ENCODE measurements around the gene RCSD1.

Gene RCSD1

DNA sequence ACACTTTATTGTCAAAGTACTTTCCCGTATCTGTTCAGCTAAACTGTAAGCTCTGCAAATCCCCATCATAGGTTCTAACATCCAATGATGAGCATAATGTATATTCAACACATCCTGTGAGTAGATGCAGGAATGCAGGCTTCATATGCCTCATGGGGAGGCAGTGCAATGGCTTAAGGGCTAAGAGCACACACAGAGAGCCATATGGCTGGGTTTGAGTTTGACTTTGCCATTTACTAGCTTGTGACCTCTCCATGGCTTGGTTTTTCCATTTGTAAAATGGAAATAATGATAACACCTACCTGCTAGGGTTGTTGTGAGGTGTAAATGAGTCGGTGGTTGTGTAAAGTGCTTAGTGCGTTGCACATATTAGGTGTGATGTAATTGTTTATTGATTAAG is 13.4 kb downstream of the RCSD1 start:
- DNase-seq, result peak; percentile 5

DNA sequence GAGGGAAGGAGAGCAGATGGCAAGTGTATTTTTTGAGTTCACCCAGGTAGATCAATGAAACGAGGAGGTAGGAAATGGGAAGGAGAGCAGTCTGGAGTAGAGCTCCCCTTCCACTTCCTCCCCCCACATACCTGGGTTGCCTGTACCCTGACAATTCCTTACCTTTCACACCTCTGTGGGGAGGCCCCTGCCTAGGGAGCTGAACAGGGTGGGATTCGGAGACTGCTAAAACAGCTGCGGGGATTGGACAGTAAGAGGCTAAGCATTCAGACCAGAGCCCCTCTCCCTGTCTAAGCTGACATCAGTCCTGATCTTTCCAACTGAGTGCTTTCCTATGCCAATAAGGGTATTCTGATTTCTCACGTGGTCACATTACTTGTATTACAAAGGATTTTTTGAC is 14.5 kb downstream of the RCSD1 start:
- peak; percentile 55 for DNase-seq

DNA sequence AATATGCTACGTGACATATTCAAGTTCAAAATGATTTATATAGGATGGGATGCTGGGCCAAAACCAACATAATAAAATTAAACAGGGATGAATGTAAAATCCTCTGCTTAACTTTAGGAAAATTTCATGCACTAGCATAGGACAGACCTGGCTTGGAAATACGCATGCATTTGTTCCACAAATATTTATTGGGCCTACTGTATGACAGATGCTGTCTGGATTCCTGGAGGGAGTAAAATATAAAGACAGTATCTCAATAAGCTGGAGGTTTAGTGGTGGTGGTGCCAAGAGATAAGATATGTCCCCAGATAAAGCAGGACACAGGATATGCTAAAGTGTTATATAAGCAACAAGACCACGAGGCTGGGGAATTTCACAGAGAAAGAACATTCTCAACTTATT is 15.1 kb downstream of the RCSD1 start:
- DNase-seq, result no peak

DNA sequence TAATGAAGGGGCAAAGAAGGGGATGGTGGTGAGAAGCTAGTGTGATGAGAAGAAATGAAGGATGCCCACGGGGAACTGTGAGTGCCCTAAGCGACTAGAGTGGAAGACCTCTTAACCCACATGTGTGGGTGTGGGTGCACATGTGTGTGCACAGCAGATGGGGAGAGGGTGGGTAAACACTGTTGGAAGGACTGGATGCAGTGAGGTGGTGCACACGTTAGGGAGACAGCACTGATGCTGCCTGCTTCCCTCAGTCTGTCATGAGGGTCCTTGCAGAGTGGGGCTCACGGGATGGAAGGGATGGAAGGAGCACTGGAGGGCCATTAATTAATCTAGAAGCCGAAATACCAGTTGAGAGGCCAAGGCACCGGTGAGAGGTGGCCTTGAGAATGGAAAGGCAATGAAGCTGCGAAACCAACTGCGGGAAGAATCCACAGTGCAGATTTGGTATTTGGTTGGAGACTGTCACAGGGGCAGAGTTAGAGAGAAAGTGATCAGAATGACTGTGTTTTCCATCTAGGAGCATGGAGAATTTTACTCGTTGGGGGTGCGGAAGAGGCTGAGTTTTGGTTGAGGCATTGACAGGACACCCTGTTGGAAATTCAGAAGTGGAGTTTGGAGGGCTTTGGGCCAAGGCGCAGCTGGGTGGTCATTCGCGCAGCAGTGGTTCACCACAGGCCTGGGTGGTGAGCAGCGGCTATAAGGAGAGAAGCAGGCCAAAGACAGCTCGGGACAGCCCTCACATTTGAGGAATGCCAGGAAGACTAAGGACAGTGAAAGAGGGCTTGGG is 15.8 kb downstream of the RCSD1 start:
- peak; percentile 54 for DNase-seq

DNA sequence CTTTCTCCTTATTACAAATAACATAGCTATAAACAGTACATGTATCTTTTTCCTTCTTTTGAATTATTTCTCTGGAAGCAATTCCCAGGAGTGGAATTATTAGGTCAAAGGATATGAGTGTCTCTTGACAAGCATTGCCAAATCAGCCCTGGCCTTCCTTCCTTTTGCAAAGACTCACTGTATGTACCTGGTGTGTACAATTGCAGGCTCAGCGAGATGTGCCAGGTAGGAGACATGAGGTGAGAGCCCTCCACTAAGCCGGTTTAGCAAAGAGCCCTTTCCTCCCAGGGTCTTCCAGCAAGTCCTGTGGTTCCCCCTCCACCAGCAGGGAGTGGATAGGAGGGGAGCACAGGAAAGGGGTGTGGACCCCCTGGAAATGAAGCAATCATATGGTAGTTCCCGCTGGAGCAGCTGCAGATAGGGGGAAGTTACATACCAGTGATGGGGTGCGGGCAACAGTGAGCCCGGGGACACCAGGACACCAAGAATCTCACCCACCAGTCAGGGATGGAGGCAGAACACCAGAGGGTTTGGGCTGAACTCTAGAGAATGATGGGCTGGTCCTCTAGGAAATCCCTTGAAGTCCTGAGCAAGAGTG is 18.3 kb downstream of the RCSD1 start:
- no peak for DNase-seq

DNA sequence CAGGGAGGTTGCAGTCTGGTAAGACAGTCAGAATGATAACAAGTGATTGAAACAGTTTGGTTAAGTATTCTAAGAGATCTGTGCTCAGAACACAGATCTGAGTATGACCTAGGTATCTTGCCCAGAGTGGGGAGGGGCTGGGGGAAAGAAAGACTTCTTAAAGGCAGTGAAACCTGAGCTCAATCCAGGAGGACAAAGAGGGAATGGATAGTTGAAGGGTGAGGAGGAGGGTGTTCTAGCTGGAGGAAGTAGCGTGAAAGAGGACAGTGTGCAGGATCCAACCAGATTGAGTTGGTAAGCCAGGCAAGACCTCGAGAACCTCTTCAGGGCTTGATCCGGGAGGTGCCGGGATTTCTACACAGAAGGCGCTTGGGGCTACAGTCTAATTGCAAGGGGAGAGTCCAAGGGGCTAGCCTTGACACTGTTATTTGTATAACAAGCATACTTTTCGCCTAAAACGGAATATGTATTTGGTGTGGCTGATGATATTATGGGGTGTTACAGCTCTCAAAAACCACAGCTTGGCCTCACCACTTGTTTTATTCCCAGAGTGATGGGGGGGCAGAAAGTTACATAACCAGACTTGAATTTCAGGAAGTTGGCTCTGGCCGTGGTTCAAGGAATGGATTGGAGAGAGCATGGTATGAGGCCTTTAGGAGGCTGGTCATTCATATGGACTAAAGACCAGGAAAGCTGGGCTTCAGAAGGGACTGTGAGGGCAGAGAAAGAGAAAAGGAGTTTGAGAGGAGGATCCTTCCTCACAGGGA is 19.1 kb downstream of the RCSD1 start:
- no peak for DNase-seq

DNA sequence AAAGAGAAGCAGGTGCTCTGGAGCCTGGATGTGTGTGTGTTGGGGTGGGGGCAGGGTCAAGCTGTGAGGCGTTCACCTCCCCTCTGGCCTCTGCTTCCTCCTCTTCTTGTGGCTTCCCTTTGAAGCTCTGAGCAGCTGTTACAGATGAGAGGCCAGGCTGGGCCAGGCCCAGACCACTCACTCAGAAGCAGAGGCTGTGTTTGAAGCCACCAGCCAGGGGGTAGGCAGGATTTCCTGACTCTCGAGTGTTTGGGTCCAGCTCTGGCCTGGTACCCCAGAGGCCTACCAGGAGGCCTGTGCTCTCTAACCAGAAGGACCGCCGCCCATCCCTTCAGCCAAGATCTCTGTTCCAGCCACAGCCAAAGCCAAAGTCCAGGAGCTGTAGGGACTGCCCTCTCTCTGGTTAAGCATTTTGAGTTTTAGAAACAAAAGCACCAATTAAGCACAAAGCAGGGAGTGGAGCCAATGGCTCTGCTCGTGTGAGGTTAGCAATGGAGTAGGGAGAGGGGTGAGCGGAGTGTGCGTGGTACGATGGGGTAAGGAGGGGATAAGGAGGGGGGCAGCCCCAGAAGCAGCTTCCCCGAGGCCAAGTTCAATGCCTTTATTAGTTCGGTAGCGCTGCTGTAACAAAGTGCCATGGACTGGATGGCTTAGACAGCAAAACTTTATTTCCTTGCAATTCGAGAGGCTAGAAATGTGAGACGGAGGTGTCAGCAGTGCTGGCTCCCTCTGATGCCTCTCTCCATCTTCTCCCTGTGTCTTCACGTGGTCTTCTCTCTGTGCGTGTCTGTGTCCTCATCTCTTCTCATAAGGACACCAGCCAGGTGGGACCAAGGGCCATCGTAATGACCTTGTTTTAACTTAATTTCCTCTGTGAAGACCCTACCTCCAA is 20.5 kb downstream of the RCSD1 start:
- no peak for DNase-seq

DNA sequence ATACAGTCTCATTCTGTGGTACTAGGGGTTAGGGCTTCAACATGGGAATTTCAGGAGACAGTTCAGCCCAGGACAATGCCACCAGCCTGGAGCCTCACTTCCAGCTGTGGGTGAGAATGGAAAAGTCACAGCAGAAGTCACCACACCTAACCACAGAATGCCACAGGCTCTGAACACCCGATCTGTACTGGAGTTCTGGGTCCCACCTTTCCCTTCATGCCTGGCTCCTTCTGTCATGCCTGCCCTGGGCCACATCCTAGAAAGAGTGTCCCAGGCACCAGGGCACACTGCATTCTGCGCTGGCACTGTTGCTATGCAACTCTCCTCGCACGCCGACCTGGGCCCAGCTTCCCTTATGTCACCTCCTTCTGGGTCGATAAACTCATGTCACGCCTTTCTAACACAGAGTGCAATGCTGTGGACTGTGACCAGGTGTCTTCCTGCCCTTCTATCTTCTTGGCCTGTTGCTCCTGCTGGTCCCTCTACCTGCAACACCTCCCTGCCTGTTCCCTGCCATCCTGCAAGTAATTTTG is 21.2 kb downstream of the RCSD1 start:
- DNase-seq, result no peak

DNA sequence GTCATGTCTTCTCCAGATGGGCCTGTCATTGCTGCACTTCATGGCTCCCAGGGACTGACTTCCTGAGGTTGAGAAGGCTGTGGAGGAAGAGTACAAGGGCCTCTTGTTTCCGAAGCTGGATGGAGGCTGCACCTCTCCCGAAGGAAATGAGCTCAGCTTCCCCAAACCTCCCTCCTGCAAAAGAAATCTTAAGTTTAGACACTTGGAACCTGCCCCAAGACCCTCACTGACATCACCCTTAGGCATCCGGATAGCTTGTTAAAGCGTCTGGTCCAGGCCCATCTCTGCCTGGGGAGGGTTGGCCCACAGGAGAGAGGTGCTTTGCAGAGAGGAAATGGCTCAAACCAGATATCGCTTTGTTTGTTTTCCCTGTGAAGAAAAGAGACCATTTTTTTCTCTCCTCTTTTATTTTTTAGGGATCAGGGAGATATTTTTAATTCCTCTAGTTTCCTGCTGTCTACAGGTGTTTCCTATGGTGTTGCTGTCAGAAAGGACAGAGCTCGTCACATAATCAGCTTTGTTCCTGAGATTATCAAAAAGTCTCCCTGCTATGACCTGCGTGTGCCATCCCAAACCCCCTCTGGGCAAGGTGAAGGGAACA is 25.0 kb downstream of the RCSD1 start:
- DNase-seq, result no peak

DNA sequence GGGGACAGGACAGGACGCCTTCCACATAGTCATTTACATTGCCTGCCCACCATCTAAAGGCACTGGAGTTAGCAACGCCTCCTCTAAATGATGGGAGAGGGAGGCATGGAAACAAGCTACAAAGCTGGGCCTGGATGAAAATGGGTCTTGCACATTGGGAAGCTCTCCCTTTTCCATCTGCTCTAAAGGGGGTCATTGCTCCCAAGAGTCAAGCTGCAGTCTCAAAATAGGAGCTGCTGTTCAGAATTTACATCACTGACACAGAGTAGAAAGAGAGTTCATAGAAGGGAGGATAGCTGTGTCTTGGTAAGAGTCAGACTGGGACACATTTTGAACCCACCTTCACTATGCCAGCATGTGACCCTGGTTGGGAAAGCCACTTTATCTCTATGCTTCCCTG is 26.6 kb downstream of the RCSD1 start:
- no peak for DNase-seq

DNA sequence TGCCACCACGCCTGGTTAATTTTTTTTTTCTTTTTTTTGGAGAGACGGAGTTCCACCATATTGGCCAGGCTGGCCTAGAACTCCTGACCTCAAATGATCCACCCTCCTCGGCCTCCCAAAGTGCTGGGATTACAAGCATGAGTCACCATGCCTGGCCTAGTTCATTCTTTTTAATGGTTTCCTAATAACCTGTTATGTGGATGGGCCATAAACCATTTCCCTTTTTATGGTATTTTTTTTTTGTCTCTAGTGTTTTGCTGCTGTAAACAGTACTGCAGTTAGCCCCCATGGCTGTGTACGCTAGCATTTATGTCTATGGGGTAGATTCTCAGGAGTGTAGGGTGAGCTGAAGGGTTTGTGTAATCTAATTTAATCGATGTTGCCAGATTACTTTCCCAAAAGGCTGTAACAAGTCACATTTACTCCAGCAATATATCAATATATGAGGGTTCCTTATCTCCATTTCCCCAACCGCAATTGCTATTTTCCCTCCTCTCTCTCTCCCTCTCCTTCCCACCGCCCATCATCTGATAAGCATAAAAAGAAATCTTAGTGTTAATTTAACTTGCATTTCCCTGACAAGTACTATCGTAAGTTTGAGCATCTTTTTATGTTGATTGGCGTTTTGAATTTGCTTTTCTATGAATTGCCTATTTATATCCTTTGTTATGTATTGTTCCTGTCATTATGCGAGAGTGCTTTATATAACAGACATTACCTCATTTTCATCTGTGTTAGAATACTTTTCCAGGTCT is 28.7 kb downstream of the RCSD1 start:
- no peak for DNase-seq

DNA sequence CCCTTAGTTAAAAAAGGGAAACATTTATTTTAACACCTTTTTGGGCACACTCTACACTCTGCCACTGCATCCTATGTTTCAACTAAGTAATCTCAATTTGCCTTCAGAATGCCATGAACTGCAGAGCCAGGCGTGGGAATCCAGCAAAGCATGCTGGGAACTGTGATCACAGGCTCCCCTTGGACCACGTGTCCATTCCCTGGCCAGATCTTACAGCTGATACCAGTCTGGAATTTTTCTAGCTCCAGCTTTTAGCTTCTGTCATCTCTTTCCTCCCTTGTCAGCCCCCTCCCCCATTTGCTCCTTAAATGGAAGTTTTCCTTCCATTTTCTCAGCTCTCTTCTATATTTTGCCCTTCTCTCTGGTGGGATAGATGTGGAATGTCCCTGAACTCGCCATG is 29.4 kb downstream of the RCSD1 start:
- no peak for DNase-seq

DNA sequence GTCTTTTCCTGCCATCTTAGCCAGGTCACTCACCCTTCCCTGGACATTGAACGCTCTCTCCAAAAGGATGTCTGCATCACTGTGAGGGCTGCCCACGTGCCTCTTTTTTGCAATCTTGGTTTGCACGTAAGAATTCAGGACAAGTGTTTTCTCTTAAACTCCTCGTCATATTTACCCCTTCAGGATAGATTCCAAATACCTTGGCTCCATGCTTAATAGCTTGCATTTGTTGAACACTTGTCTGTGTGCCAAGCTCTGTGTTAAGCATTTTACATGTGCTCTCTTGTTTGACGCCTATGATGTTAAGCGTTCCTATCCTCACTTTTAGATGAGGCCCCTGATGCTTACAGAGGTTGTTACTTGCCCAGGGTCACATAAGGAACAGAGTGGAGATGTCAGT is 29.8 kb downstream of the RCSD1 start:
- DNase-seq, result no peak

DNA sequence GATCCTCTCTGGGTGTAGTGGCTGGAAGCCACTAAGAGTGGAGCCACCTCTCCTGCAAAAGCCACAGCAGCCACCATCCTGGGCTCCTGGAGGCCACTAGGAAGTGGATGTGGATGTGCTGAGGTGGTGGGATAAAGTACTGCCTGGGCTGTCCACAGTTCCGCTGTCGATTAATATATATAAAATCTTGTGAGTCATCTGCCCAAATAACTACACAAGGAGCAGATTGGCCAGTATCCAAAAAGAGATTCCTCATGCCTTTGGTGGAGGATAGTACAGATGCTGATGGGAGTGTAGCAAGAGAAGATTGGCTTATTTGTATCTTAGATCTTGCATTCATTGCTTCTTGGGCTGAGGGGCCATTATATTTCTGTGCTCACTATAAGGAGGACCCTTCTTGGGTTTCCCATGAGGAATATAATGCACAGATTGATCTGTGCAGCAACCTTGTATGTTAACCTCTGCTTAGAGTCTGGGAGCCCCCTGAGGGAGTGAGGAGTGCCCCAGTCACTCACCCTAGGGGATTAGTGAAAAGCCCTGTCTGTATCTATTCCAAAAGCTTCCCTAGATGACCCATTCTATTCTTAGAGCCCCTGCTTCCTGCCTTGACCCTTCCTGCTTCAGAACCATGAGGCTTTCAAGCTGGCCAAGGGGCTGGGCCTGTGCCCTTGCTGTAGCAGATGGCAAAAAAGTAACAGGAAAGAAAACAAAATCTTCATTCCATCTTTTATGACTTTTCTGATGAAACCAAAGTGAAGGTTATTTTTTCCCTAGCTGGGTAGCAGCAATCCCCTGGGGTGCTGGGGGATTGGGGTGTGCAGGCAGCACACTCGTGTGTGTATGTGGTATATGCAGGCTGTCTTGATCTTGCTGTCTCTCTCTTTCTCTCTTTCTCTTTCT is 31.7 kb downstream of the RCSD1 start:
- peak; percentile 12 for DNase-seq

DNA sequence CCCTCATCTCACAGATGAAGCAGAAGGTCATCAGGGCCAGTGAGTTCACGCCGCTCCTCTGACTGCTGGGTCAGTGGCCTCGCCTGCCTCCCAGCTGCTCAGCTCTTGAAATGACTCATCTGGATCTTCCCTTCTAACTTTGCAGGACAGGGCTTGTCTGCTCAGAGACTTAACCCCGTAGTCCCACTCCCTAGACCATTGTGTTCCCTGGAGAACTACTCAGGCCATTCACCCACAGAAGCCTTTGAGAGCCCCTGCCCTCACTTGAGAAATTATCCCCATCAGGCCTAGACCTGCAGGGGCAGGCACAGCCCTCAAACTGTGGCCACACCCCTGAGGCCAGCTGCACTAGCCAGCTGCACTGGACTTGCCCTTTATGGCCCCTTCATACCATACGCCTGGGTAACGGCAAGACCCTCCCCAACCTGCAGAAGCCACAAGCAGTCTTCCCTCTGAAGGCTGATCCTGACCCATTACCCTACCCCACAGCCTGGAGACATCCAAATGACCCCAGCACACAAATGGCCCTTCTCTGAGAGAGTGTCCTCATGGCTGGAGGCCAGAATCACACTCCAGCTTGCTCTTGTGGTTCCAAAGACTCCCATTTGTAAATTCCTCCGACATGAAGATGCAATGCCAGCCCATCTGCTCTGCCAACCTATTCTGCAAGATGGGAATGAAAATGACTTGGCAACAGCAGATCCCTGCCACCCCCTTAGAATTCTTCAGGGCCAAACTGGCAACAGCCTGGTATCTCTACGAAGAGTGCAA is 33.2 kb downstream of the RCSD1 start:
- DNase-seq, result peak; percentile 46

DNA sequence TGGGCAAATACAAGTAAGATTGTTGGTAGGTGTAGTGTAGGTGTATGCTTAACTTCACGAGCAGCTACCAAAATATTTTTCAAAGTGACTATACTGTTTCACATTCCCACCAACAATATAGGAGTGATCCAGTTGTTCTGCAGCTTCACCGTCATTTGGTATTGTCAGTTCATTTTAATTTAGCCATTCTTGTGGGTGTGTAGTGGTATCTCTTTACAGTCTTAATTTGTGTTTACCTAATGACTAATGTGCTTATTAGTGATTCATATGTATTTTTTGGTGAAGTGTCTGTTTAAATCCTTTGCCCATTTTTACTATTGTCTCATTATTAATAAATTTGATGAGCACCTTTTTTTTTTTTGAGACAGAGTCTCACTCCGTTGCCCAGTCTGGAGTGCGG is 35.4 kb downstream of the RCSD1 start:
- DNase-seq, result no peak

DNA sequence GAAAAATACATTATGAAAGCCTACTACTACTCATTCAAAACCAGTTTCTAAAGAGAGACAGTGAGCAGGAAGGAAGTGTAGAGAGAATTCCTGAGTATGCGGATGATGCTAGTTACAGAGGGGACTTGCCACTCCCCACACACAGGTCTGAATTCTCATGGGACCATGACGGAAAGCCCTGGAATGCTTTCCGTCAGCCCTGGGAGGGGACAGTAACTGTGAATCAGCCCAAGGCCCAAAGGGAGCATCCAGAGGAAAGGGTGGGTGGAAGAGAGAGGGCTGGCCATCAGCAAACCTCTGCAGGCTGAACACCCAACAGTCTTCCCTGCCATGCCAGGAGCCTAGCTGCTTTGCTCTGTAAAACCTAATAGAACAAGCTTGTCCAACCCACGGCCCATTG is 36.4 kb downstream of the RCSD1 start:
- DNase-seq, result peak; percentile 44

DNA sequence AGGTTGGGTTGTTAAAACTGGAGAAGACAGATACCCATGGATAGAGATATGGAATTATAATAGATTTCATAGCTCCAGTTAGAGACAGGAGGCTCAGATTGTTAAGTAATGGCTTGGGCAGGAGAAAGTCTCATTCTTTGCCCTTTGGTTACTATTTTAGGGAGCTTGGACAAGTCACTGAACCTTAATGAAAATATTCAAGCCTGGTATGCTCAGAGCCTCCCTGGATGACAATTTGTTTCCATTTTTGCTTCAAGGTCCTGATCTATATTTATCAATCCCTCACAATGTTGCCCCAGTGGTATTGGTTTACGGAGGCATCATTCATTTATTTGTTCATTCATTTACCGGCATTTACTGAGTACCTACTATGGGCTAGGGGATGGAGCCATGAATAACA is 37.5 kb downstream of the RCSD1 start:
- DNase-seq, result no peak

DNA sequence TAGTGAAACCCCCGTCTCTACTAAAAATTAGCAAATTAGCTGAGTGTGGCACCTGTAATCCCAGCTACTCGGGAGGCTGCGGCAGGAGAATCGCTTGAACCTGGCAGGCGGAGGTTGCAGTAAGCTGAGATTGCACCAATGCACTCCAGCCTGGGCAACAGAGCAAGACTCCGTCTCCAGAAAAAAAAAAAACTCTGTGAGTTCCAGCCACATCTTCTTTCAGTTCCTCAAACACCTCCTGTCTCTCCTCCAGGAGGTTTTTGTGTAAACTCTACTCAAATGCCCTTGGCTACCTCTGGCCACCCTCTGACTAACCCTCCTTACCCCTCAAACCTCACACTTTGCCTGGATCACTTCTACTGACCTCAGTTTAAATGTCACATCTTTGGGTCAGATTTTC is 38.1 kb downstream of the RCSD1 start:
- no peak for DNase-seq
